ENCODE measurements around the gene RNF4. TPM values are rescaled to one million over a fixed set of nuclear protein-coding genes. Genes with fewer than 3 reads are reported as not detected.
A peak's percentile ranks its signal among the peaks of the same experiment; 100 is the strongest.
"Not testable (repeated sequence)": the region's sequence is repeated elsewhere in the genome, so short reads cannot be mapped to it uniquely, and the experiment has no call there.

The RNF4 gene
- polyA plus RNA-seq, 3 donors from 2014 or later = 48.0 to 116 (median 48.2) TPM

DNA sequence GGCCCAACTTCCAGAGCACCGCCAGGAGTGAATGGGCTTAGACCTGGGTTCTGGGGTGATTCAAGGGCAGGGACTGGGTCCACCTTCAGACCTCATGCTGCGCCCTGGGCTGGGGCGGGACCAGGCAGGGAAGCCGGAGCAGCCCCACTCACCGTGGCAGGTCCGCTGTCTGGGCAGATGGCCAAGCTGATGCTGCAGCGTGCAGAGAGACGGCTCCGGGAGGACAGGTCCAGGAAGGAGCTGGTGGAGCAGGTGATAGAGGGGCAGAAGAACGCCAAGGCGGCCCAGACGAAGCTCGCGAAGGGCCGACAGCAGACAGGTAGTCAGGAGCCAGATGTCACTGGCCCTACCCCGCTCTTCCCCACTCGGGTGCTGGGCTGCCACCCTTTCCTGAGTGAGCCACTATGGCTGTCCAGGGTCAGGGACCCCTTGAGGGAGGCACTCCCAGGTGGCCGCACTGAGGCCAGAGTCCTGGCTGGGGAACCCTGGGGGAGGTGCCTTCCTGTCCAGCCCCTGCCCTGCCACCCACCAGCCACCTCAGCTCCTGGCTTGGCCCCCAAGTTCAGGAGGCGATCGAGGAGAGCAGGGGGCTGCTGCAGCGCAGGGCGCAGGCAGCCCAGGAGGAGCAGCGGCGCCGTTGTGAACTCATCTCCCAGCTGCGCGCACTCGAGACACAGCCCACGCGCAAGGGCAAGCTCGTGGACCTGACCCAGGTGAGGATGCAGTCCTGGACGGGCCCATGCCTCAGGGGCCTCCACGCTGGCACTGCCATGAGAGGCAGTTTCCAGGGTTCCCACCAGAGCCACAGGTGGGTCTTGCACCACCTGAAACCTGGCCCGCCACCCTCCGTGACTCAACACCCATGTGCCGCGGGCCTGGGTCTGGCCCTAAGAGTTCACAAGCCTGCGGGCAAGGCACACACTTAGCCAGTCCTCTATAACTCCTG lies 10.1 kb upstream of the RNF4 start:
- DNase-seq = no peak
- Mint-ChIP-seq H3K36me3 (no peaks in the 10 kb centered on the region), H3K4me3 (no peak overlapping the region), H3K27me3 (ENCODE audit: low read depth in 3 of 3) (peaks cover 0 to 3% (median 3%) of the 10 kb centered on the region in 3 donors), H3K4me1 (peaks cover 7 to 8% of the 10 kb centered on the region in 2 donors), H3K9me3 (no peaks in the 10 kb centered on the region), H3K27ac (peak overlapping the region in 1 of 6 donors; percentile 50)

DNA sequence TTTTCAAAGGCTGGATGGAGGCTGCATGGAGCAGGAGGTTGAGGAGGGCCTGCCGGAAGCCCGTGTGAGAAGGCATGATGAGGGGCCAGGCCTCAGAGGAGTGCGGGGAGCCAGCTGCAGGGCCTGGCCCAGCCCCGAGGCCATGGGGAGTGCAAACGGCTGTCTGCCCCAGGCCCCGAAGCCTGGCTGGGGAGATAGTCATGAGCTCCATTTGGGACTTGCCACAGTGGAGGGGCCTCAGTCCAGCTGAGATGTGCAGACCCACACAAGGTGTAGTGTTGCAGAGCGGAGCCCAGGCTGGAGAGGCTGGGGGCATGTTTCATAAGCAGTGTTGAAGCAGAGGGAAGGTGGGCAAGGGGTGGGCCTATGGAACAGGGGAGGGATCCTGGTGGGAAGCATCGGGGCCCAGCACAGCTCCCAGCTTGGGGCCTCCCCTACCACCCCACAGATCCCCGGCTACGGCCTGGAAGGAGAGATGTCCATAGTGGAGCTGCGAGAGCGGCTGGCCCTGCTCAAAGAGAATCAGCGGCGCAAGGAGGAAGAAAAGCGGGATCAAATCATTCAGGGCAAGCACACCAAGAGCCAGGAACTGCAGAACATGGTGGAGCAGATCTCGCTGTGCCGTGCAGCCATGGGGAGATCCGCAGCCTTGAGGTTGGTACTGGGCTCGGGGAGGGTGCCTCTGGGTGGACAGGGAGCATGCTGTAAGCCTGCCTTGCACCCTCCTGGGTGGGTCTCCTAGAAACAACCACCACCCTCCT lies 9.1 kb upstream of the RNF4 start:
- H3K27me3 Mint-ChIP-seq (ENCODE audit: low read depth in 3 of 3) = peaks cover 2 to 3% (median 3%) of the 10 kb centered on the region in 3 donors
- no peaks in the 10 kb centered on the region for H3K36me3 Mint-ChIP-seq
- H3K4me3 Mint-ChIP-seq = no peak overlapping the region
- H3K27ac Mint-ChIP-seq = peak overlapping the region in 2 of 6 donors; percentile 7 to 50
- peaks cover 7 to 8% of the 10 kb centered on the region in 2 donors for H3K4me1 Mint-ChIP-seq
- no peak for DNase-seq
- no peaks in the 10 kb centered on the region for H3K9me3 Mint-ChIP-seq

DNA sequence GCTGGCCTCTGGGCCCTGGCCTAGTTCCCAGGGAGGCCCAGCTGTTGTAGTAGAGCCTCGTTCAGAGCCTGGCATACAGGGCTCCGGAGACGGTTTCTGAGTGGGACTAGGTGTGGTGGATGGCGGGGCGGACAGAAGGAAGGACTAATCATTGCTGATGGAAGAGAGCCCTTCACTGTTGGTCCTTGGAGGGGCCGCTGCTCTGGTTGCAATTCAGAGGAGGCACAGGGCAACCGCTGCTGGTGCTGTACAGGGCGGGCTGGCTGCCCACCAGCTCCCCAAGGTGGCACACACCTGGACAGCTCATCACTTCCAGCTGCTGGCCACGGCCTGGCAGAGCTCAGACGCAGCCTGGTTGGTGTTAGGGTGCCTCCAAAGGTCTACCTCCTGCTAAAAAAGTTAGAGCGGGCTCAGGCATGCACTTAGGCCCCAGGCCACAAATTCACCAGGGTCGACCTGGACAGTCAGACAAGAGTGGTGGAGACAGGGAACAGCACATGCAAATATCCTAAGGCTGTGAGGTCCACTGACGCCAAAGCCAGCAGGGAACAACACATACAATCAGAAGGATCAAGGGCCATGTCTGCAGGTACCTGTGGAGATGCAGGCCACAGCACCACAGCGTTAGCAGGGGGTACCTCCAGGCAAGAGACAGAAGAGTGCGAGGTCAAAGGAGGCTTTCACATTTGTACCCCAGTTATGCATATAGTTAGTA lies 7.5 kb upstream of the RNF4 start:
- Mint-ChIP-seq H3K36me3 (no peaks in the 10 kb centered on the region), H3K9me3 (no peaks in the 10 kb centered on the region), H3K27me3 (ENCODE audit: low read depth in 3 of 3) (peaks cover 2 to 3% (median 3%) of the 10 kb centered on the region in 3 donors), H3K4me3 (peak overlapping the region; percentile 69 to 84 (median 78)), H3K4me1 (peaks cover 7 to 8% of the 10 kb centered on the region in 2 donors), H3K27ac (no peak overlapping the region)
- DNase-seq = no peak

DNA sequence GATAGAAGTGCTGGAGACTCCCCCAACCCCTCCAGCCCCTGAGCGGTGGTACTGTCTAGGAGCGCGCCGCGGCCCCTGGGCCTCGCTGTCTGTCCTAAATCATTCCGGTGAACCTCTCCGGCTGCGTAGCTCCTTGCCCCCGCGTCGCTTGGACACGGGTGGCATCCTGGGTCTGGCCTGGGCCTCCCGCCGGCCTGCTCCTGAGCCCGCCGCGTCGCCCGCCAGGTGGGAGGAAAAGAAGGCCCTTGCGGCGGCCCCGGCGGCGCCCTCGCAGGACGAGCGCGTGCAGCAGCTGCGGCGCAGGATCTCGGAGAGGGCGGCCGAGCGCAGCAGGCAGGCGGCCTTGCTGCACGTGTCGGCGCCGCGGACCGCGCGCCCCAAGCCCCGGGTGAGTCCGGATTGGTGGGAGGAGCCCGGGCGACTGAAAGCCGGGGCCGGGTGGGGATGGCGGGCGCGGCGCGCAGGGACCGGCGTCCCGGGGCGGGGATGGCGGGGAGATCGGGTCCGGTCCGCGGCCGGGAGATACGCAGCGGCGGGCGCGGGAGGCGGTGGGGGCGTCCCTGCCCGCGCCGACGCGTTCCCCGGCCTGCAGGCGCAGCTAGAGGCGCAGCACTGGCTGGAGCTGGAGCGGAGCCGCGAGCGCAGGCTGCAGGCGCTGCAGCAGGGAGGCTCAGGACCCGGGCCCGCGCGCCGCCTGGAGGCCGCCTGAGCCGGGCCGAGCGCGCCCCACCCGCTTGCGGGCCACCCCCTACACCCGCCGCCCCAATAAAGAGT lies 6.5 kb upstream of the RNF4 start:
- peaks cover 2 to 3% (median 3%) of the 10 kb centered on the region in 3 donors for H3K27me3 Mint-ChIP-seq (ENCODE audit: low read depth in 3 of 3)
- peak overlapping the region; percentile 69 to 84 (median 78) for H3K4me3 Mint-ChIP-seq
- no peak overlapping the region for H3K27ac Mint-ChIP-seq
- peak; percentile 63 to 73 (median 72) for DNase-seq
- no peaks in the 10 kb centered on the region for H3K36me3 Mint-ChIP-seq
- H3K9me3 Mint-ChIP-seq = no peaks in the 10 kb centered on the region
- peaks cover 12 to 13% of the 10 kb centered on the region in 2 donors for H3K4me1 Mint-ChIP-seq

DNA sequence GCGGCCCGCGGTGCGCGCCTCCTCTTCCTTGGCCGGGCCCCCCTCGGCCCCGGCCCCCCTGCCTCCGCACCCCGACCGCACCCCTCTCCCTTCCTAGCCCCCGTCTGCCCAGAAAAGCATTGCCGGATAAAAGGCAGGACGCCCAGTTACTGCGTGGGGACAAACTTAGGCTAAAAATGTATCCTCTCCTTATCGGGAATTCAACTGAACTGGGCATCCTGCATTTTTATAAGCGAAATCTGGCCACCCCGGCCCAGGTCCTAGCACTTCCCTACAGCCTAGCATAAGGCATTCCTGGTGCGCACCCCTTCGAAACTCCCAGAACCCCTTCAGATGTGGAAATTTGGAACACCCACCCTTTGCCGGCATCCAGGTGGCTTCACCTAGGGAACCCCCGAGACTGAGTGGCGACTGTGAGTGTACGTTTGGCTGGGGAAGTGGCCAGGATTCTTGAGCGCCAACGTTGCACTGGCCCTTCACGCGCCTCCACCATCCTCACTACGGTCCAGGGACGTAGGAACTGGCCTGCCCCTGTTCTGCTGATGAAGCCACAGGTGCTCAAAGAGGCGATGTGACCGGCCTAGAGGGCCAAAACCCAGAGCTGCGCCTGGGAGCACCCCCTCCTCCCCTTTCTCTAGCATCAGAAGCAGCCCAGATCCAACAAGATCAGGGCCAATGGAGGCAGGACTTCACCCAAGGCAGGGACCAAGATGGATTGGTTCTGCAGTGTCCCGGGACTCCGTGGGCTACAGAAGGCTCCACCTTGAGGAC lies 5.7 kb upstream of the RNF4 start:
- Mint-ChIP-seq H3K27ac (no peak overlapping the region), H3K4me3 (peak overlapping the region; percentile 20 to 63 (median 55)), H3K27me3 (ENCODE audit: low read depth in 3 of 3) (peaks cover 2 to 8% (median 5%) of the 10 kb centered on the region in 3 donors), H3K36me3 (no peaks in the 10 kb centered on the region), H3K4me1 (peaks cover 20 to 21% of the 10 kb centered on the region in 2 donors), H3K9me3 (no peaks in the 10 kb centered on the region)
- DNase-seq = no peak

DNA sequence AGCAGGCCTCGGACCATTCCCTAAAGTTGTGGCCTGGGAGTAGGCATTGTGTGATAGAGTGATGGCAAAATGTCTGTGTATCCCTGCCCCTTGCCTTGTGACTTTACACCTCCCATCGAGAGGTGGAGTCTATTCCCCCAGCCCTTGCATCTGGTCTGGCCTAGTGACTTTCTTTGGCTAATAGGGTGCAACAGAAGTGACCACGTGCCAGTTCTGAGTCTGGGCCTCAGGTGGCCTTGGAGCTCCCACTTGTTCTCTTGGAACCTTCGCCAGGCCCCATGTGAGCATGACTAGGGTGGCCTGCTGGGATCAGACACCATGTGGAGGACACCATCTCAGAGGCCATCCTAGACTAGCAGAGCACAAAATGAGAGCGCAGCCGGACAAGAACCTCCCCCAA lies 3.9 kb upstream of the RNF4 start:
- Mint-ChIP-seq H3K4me1 (peaks cover 29 to 34% of the 10 kb centered on the region in 2 donors), H3K4me3 (no peak overlapping the region), H3K27me3 (ENCODE audit: low read depth in 3 of 3) (peaks cover 14 to 22% (median 18%) of the 10 kb centered on the region in 3 donors), H3K9me3 (no peaks in the 10 kb centered on the region), H3K36me3 (peaks cover 0 to 5% (median 0%) of the 10 kb centered on the region in 3 donors), H3K27ac (no peak overlapping the region)
- DNase-seq = no peak

DNA sequence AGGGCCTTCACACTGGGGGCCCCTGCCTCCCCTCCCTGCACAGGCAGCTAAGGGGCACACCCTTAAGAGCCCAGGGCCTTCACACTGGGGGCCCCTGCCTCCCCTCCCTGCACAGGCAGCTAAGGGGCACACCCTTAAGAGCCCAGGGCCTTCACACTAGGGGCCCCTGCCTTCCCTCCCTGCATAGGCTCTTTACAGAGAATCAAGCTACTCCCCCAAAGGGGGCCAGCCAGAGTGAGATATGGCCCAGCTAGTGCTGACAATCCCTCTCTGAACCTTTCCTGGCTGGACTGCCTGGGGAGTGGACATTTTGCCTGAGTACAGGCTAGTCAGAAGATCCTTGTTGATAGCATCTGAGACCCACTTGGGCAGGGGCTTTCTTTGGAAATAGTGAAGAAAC lies 3.4 kb upstream of the RNF4 start:
- not testable (repeated sequence) for H3K4me3 Mint-ChIP-seq, DNase-seq, H3K36me3 Mint-ChIP-seq, H3K27ac Mint-ChIP-seq, H3K9me3 Mint-ChIP-seq
- H3K4me1 Mint-ChIP-seq = peaks cover 34 to 39% of the 10 kb centered on the region in 2 donors
- peaks cover 18 to 22% (median 19%) of the 10 kb centered on the region in 3 donors for H3K27me3 Mint-ChIP-seq (ENCODE audit: low read depth in 3 of 3)

DNA sequence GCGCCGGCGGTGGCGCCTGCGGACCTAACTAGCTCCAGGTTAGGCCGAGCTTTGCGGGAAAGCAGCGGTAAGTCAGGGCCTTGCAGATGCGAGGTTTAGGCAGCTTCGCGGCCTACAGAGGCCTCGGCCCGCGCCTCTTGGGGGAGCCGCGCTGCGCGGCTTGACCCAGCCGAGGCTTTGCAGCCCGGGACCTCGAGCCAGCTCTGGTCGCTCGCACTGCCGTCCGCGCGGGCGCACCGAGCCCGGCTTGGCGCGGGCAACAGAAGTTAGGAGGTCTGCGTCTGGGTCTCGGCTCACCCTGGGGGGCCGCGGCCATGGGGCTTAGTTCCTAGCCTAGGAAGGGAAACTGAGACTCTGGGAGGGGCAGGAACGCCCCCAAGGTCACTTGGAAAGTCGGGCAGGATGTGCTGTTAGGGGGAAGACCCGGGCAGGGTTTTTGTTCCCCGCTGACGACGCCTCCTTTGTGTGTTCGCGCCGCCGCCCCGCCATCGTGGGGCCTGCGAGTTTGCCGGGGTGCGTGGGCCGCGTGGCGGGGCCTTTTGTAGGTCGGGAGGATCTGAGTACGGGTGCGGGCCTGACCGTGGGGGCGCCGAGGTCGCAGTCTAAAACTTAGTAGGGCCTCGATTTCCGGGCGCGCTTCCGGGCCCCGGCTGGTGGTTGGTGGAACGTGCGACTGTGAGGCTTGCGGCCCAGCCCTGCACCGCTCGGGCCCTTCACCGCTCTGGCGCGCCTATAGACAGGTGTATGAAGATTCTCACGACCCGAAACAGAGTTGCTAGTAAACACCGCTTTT lies 482 bp downstream of the RNF4 start:
- H3K4me3 Mint-ChIP-seq = peak overlapping the region; percentile 87 to 97 (median 96)
- DNase-seq = peak; percentile 78 to 80 (median 80)
- H3K27me3 Mint-ChIP-seq (ENCODE audit: low read depth in 3 of 3) = peaks cover 16 to 28% (median 20%) of the 10 kb centered on the region in 3 donors
- H3K27ac Mint-ChIP-seq = peak overlapping the region; percentile 97 to 98 (median 98)
- peaks cover 0 to 12% (median 11%) of the 10 kb centered on the region in 3 donors for H3K36me3 Mint-ChIP-seq
- peaks cover 55 to 69% of the 10 kb centered on the region in 2 donors for H3K4me1 Mint-ChIP-seq
- H3K9me3 Mint-ChIP-seq = no peaks in the 10 kb centered on the region

DNA sequence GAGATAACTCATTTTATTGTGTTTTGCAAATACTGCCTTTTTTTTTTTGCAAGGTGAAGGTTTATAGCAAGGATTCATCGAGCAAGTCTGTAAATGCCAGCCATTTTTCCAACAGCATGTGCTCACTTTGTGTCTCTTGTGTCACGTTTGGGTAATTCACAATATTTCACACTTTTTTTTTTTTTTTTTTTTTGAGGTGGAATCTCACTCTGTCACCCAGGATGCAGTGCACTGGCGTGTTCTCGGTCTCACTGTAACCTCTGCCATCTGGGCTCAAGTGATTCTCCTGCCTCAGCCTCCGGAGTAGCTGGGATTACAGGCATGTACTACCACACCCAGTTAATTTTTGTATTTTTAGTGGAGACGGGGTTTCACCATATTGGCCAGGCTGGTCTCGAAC lies 1.9 kb downstream of the RNF4 start:
- H3K4me1 Mint-ChIP-seq = peaks cover 59 to 76% of the 10 kb centered on the region in 2 donors

DNA sequence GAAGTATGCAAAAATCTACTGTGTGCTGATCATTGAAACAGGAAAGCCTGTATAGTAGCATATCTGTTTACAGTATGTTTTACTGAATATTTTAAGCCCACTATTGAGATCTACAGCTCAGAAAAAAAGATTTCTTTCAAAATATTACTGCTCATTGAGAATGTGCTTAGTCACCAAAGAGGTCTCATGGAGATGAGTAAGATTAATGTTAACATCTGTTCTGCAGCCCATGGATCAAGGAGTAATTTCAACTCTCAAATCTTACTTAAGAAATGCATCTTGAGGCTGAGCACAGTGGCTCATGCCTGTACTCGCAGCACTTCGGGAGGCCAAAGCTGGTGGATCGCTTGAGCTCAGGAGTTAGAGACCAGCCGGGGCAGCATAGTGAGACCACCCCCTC lies 3.3 kb downstream of the RNF4 start:
- Mint-ChIP-seq H3K27ac (peak overlapping the region; percentile 97 to 98 (median 98)), H3K4me3 (peak overlapping the region in 3 of 5 donors; percentile 10 to 96 (median 15)), H3K36me3 (peaks cover 4 to 12% (median 11%) of the 10 kb centered on the region in 3 donors), H3K9me3 (no peaks in the 10 kb centered on the region), H3K4me1 (peaks cover 66 to 84% of the 10 kb centered on the region in 2 donors), H3K27me3 (ENCODE audit: low read depth in 3 of 3) (peaks cover 18 to 28% (median 19%) of the 10 kb centered on the region in 3 donors)
- DNase-seq = no peak

More for the DNA sequence above, 1.9 kb downstream of the RNF4 start:
- H3K27ac Mint-ChIP-seq = peak overlapping the region; percentile 97 to 98 (median 98)
- peak; percentile 17 to 38 (median 31) for DNase-seq
- no peaks in the 10 kb centered on the region for H3K9me3 Mint-ChIP-seq
- peaks cover 0 to 12% (median 11%) of the 10 kb centered on the region in 3 donors for H3K36me3 Mint-ChIP-seq
- H3K27me3 Mint-ChIP-seq (ENCODE audit: low read depth in 3 of 3) = peaks cover 18 to 28% (median 19%) of the 10 kb centered on the region in 3 donors
- peak overlapping the region; percentile 87 to 97 (median 96) for H3K4me3 Mint-ChIP-seq

DNA sequence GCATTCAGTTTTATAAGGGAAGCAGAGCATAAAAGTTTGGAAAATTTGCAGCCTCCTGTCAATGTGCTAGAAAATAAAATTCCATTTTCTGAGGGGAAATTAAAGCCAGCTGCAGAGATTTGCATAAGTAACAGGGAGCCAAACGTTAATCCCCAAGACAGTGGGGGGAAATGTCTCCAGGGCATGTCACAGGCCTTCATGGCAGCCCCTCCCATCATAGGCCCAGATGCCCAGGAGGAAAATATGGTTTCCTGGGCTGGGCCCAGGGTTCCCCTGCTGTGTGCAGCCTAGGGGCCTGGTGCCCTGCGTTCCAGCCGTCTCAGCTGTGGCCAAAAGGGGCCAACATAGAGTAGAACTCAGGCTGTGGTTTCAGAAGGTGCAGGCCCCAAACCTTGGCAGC lies 9.3 kb downstream of the RNF4 start:
- Mint-ChIP-seq H3K4me3 (peak overlapping the region; percentile 12 to 61 (median 44)), H3K36me3 (peaks cover 0 to 4% (median 0%) of the 10 kb centered on the region in 3 donors), H3K4me1 (peaks cover 82 to 93% of the 10 kb centered on the region in 2 donors), H3K27me3 (ENCODE audit: low read depth in 3 of 3) (peaks cover 3 to 5% (median 4%) of the 10 kb centered on the region in 3 donors), H3K9me3 (no peaks in the 10 kb centered on the region), H3K27ac (peak overlapping the region; percentile 14 to 81 (median 63))
- no peak for DNase-seq

All from immature natural killer cell (primary cell).